ENCODE measurements around the gene DDOST.

DNA sequence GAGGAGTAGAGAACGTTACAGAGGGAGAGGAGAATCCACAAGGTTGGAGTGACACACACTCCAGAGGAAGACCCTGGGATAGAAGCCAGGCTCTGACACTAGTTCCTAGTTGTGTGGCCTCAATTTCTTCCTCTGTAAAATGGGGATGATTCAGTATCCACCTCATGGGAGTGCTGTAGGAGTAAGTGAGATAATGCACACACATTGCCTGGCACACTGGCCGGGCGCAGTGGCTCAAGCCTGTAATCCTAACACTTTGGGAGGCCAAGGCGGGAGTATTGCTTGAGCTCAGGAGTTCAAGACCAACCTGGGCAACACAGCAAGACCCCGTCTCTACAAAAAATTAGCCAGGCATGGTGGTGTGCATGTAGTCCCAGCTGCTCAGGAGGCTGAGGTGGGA, 47.7 kb upstream of the DDOST start:
- TF ChIP-seq, protein P1, sequence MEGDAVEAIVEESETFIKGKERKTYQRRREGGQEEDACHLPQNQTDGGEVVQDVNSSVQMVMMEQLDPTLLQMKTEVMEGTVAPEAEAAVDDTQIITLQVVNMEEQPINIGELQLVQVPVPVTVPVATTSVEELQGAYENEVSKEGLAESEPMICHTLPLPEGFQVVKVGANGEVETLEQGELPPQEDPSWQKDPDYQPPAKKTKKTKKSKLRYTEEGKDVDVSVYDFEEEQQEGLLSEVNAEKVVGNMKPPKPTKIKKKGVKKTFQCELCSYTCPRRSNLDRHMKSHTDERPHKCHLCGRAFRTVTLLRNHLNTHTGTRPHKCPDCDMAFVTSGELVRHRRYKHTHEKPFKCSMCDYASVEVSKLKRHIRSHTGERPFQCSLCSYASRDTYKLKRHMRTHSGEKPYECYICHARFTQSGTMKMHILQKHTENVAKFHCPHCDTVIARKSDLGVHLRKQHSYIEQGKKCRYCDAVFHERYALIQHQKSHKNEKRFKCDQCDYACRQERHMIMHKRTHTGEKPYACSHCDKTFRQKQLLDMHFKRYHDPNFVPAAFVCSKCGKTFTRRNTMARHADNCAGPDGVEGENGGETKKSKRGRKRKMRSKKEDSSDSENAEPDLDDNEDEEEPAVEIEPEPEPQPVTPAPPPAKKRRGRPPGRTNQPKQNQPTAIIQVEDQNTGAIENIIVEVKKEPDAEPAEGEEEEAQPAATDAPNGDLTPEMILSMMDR (conservative IDR thresholded peaks at IDR 0.05; ENCODE audit: low read depth, low read length) = no peak
- no peak for TF ChIP-seq EZH2 (IDR thresholded peaks at IDR 0.05; ENCODE audit: borderline replicate concordance, low read depth, low read length, poor library complexity, severe bottlenecking)
